Measurements from ENCODE around the gene SLC25A22. TPM values are rescaled to one million over a fixed set of nuclear protein-coding genes. Genes with fewer than 3 reads are reported as not detected.

Gene SLC25A22
- polyA plus RNA-seq, 1 donor (not counting 4 experiments of a cell fraction or from before 2014, with no cell fraction given) = 13.5 TPM

- no peaks in the 10 kb centered on the region for H3K79me2 ChIP-seq (ENCODE audit: control insufficient read depth, insufficient read depth, low read length)
- no peaks in the 10 kb centered on the region for H3K9me1 ChIP-seq (ENCODE audit: control insufficient read depth, extremely low read depth, insufficient read depth, low read length)
- peaks cover 8% of the 10 kb centered on the region for H3K27me3 ChIP-seq (ENCODE audit: control insufficient read depth, extremely low read depth, insufficient read depth, low read length)
- DNase-seq (ENCODE audit: low read depth, low spot score) (no peak), FAIRE-seq (no peak)
- no peak overlapping the region for H3K27ac ChIP-seq (ENCODE audit: control insufficient read depth, insufficient read depth, low read length)
- dilution Hi-C loops (cut with MboI; ENCODE audit: extremely low pct_ligation_motif_present, low sequenced_read_pairs) = no loop called here
- H2AFZ ChIP-seq (ENCODE audit: control insufficient read depth, low read length) = no peak overlapping the region
- H4K20me1 ChIP-seq (ENCODE audit: control insufficient read depth, extremely low read depth, insufficient read depth, low read length) = no peaks in the 10 kb centered on the region
- no peak overlapping the region for H3K9ac ChIP-seq (ENCODE audit: control insufficient read depth, extremely low read depth, insufficient read depth, low read length)
- no peak overlapping the region for H3K4me3 ChIP-seq (ENCODE audit: control insufficient read depth in 2 of 3, extremely low read depth in 1 of 3, insufficient read depth in 2 of 3, low read depth in 1 of 3, low read length in 3 of 3)
- H3K36me3 ChIP-seq (ENCODE audit: control insufficient read depth in 2 of 2, extremely low read depth in 1 of 2, insufficient read depth in 2 of 2, low read length in 2 of 2) = peaks cover 8 to 11% of the 10 kb centered on the region in 2 experiments
- H3K4me2 ChIP-seq (ENCODE audit: control insufficient read depth, extremely low read depth, insufficient read depth, low read depth, low read length) = no peak overlapping the region
- no peak for TF ChIP-seq CTCF (optimal IDR thresholded peaks at IDR 0.05 in 1 of 3, IDR thresholded peaks at IDR 0.05 in 1 of 3, conservative IDR thresholded peaks at IDR 0.05 in 1 of 3; ENCODE audit: extremely low read depth in 1 of 3, insufficient read depth in 2 of 3, low read length in 3 of 3)
- TF ChIP-seq EZH2 (IDR thresholded peaks at IDR 0.05; ENCODE audit: low read length) = no peak
- H3K4me1 ChIP-seq (ENCODE audit: control insufficient read depth, extremely low read depth, insufficient read depth, low read length) = peaks cover 15% of the 10 kb centered on the region
- H3K9me3 ChIP-seq (ENCODE audit: control insufficient read depth, low read depth, low read length) = no peaks in the 10 kb centered on the region
Measured at GRCh38 chr11:792873-793272, 5.2 kb downstream of the SLC25A22 start.

GRCh38 chr11:792535-792821 is 5.6 kb downstream of the SLC25A22 start:
- no peak overlapping the region for H3K27ac ChIP-seq (ENCODE audit: control insufficient read depth, insufficient read depth, low read length)
- dilution Hi-C loops (cut with MboI; ENCODE audit: extremely low pct_ligation_motif_present, low sequenced_read_pairs) = no loop called here
- TF ChIP-seq EZH2 (IDR thresholded peaks at IDR 0.05; ENCODE audit: low read length) = no peak
- TF ChIP-seq CTCF (optimal IDR thresholded peaks at IDR 0.05 in 1 of 3, IDR thresholded peaks at IDR 0.05 in 1 of 3, conservative IDR thresholded peaks at IDR 0.05 in 1 of 3; ENCODE audit: extremely low read depth in 1 of 3, insufficient read depth in 2 of 3, low read length in 3 of 3) = no peak

More at GRCh38 chr11:792535-792821, 5.6 kb downstream of the SLC25A22 start:
- H3K4me2 ChIP-seq (ENCODE audit: control insufficient read depth, extremely low read depth, insufficient read depth, low read depth, low read length) = no peak overlapping the region
- peaks cover 8% of the 10 kb centered on the region for H3K27me3 ChIP-seq (ENCODE audit: control insufficient read depth, extremely low read depth, insufficient read depth, low read length)
- H3K36me3 ChIP-seq (ENCODE audit: control insufficient read depth in 2 of 2, extremely low read depth in 1 of 2, insufficient read depth in 2 of 2, low read length in 2 of 2) = peaks cover 8 to 11% of the 10 kb centered on the region in 2 experiments
- H3K4me1 ChIP-seq (ENCODE audit: control insufficient read depth, extremely low read depth, insufficient read depth, low read length) = peaks cover 15% of the 10 kb centered on the region
- H3K9me1 ChIP-seq (ENCODE audit: control insufficient read depth, extremely low read depth, insufficient read depth, low read length) = no peaks in the 10 kb centered on the region
- H3K79me2 ChIP-seq (ENCODE audit: control insufficient read depth, insufficient read depth, low read length) = no peaks in the 10 kb centered on the region
- no peaks in the 10 kb centered on the region for H4K20me1 ChIP-seq (ENCODE audit: control insufficient read depth, extremely low read depth, insufficient read depth, low read length)
- DNase-seq (ENCODE audit: low read depth, low spot score) (no peak), FAIRE-seq (no peak)
- no peaks in the 10 kb centered on the region for H3K9me3 ChIP-seq (ENCODE audit: control insufficient read depth, low read depth, low read length)
- H3K9ac ChIP-seq (ENCODE audit: control insufficient read depth, extremely low read depth, insufficient read depth, low read length) = no peak overlapping the region
- H3K4me3 ChIP-seq (ENCODE audit: control insufficient read depth in 2 of 3, extremely low read depth in 1 of 3, insufficient read depth in 2 of 3, low read depth in 1 of 3, low read length in 3 of 3) = no peak overlapping the region
- no peak overlapping the region for H2AFZ ChIP-seq (ENCODE audit: control insufficient read depth, low read length)
